HFF-Myc (cell line): Measurements from ENCODE around the gene OLR1.
A peak's percentile ranks its signal among the peaks of the same experiment; 100 is the strongest.
"Not testable (repeated sequence)": the region's sequence is repeated elsewhere in the genome, so short reads cannot be mapped to it uniquely, and the experiment has no call there.

Source experiments
- DNase-seq: peaks from one replicate; pipeline ENCODE4 v3.0.0-alpha.2; 2011; ENCODE audit warnings: low read depth; ENCODE audit errors: extremely low read depth
- H3K4me3 ChIP-seq: replicated peaks from 2 replicates; pipeline ENCODE4 v1.5.1; 2011; ENCODE audit warnings: low read depth, mild to moderate bottlenecking, control low read depth, low read length
- TF ChIP-seq, protein P1 (sequence below): IDR thresholded peaks from 2 replicates; pipeline ENCODE4 v1.5.1; 2012; ENCODE audit warnings: mild to moderate bottlenecking, low read depth, low read length, control low read depth; ENCODE audit errors: missing control alignments

Gene OLR1

DNA sequence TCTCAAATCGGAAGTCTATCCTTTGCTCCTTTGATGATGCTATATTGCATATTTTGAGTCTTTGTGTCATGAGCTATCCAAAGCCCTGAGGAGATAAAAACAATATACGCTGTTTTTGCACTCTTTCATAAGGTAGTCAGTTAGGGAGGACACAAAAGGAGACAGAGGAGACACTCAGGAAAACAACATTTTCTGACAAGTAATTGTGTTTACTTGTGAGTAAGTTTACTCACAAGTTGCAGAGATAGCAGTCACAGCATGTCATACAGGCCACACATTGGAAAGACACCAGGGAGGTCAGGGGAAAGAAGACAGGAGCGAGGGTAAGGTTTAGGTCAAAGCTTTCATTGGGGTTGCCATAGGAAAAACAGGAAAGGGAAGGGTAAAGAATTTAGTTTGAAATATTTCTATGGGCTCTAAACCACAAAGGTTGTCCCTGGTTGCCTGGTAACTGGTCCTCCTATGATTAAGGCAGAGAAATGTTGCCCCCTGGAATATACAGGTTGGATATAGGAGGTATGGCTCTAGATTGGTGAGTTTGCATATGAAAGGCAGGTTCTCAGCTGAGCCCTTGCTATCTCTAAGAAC is 33.4 kb upstream of the OLR1 start:
- no peak overlapping the region for H3K4me3 ChIP-seq
- no peak for DNase-seq
- TF ChIP-seq, protein P1, sequence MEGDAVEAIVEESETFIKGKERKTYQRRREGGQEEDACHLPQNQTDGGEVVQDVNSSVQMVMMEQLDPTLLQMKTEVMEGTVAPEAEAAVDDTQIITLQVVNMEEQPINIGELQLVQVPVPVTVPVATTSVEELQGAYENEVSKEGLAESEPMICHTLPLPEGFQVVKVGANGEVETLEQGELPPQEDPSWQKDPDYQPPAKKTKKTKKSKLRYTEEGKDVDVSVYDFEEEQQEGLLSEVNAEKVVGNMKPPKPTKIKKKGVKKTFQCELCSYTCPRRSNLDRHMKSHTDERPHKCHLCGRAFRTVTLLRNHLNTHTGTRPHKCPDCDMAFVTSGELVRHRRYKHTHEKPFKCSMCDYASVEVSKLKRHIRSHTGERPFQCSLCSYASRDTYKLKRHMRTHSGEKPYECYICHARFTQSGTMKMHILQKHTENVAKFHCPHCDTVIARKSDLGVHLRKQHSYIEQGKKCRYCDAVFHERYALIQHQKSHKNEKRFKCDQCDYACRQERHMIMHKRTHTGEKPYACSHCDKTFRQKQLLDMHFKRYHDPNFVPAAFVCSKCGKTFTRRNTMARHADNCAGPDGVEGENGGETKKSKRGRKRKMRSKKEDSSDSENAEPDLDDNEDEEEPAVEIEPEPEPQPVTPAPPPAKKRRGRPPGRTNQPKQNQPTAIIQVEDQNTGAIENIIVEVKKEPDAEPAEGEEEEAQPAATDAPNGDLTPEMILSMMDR: no peak

DNA sequence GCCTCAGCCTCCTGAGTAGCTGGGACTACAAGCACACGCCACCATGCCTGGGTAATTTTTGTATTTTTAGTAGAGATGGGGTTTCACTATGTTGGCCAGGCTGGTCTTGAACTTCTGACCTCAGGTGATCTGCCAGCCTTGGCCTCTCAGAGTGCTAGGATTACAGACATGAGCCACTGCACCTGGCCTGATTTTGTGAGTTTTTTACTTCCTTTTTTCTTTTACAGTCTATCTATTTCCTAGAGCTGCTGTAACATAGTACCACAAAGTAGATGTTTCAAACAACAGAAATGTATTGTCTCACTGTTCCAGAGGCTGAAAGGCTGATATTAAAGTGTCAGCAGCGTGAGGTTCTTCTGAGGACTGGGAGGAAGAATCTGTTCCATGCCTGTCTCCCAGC is 32.6 kb upstream of the OLR1 start:
- DNase-seq, H3K4me3 ChIP-seq: not testable (repeated sequence)

- TF ChIP-seq, protein P1: no peak
- no peak overlapping the region for H3K4me3 ChIP-seq
- no peak for DNase-seq
Measured at GRCh38 chr12:10197879-10198278, 25.9 kb upstream of the OLR1 start.

DNA sequence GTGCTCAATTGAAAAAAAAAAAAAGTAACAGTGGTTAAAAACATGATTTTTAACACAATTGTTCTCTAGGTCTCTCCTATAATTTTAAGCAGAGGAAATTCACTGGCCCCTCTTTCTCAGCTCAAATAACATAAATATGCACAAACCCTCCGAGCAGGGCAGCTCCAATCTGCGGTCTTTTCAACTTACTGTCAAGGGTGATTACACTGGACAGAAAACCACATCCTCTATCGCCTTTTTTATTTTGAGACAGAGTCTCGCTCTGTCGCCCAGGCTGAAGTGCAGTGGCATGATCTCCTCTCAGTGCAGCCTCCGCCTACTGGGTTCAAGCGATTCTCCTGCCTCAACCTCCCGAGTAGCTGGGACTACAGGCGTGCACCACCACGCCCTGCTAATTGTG is 24.3 kb upstream of the OLR1 start:
- TF ChIP-seq, protein P1: no peak
- H3K4me3 ChIP-seq: no peak overlapping the region
- DNase-seq: no peak

GRCh38 chr12:10194160-10194670 is 22.3 kb upstream of the OLR1 start:
- DNase-seq: no peak
- no peak overlapping the region for H3K4me3 ChIP-seq
- TF ChIP-seq, protein P1: no peak

GRCh38 chr12:10191865-10192264 is 19.9 kb upstream of the OLR1 start:
- no peak for DNase-seq
- TF ChIP-seq, protein P1: no peak
- no peak overlapping the region for H3K4me3 ChIP-seq

DNA sequence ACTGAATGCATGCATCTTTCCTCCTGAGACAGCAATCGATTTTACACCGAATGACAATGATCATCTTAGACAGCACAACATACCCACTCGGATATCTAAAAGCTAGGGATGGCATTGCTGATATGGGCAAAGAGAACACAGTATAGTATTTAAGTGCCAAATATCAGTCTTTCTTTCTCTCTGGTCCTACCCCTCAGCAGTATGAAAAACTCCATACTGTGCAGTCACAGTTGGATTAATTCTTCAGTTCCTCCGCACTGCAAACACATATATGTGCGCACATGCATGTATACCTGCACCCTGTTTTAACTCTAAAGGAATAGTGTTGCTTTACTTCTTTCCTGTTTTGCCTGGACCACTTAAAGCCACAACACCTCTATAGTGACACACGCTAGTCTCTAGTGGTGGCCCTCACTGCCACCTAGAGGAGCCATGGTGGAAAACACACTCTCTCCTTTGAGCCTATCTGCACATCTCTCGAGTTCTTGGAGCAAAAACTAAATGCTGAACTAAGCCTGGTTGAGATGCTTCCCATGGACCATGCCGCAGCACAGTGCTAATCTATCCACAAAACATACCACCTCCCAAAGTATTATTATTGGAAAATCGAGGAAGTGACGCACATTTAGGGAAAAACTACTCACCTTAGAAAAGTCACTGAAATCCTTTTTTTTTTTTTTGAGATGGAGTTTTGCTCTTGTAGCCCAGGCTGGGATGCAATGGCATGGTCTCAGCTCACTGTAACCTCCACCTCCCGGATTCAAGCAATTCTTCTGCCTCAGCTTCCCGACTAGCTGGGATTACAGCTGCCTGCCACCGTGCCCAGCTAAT is 18.8 kb upstream of the OLR1 start:
- DNase-seq: no peak
- TF ChIP-seq, protein P1: peak; percentile 80
- no peak overlapping the region for H3K4me3 ChIP-seq
